ENCODE measurements around the gene CNNM4.

The CNNM4 gene

GRCh38 chr2:96819128-96819875, 58.6 kb downstream of the CNNM4 start:
- no peak for TF ChIP-seq CTCF (IDR thresholded peaks at IDR 0.05; ENCODE audit: borderline replicate concordance, insufficient read depth, low read depth, low read length)
- no peak overlapping the region for H3K4me3 ChIP-seq (ENCODE audit: low read depth, low read length)

GRCh38 chr2:96819876-96820511, 59.3 kb downstream of the CNNM4 start:
- no peak overlapping the region for H3K4me3 ChIP-seq (ENCODE audit: low read depth, low read length)
- TF ChIP-seq CTCF (IDR thresholded peaks at IDR 0.05; ENCODE audit: borderline replicate concordance, insufficient read depth, low read depth, low read length) = no peak

GRCh38 chr2:96821113-96821675, 60.5 kb downstream of the CNNM4 start:
- no peak for TF ChIP-seq CTCF (IDR thresholded peaks at IDR 0.05; ENCODE audit: borderline replicate concordance, insufficient read depth, low read depth, low read length)

GRCh38 chr2:96822786-96823185, 62.1 kb downstream of the CNNM4 start:
- no peak for TF ChIP-seq CTCF (IDR thresholded peaks at IDR 0.05; ENCODE audit: borderline replicate concordance, insufficient read depth, low read depth, low read length)
- no peak overlapping the region for H3K4me3 ChIP-seq (ENCODE audit: low read depth, low read length)

More at GRCh38 chr2:96821113-96821675, 60.5 kb downstream of the CNNM4 start:
- no peak overlapping the region for H3K4me3 ChIP-seq (ENCODE audit: low read depth, low read length)

- H3K4me3 ChIP-seq (ENCODE audit: low read depth, low read length) = no peak overlapping the region
- no peak for TF ChIP-seq CTCF (IDR thresholded peaks at IDR 0.05; ENCODE audit: borderline replicate concordance, insufficient read depth, low read depth, low read length)
Measured at GRCh38 chr2:96823198-96823597, 62.5 kb downstream of the CNNM4 start.

- H3K4me3 ChIP-seq (ENCODE audit: low read depth, low read length) = no peak overlapping the region
- TF ChIP-seq CTCF (IDR thresholded peaks at IDR 0.05; ENCODE audit: borderline replicate concordance, insufficient read depth, low read depth, low read length) = no peak
Measured at GRCh38 chr2:96824079-96824870, 63.6 kb downstream of the CNNM4 start.
